ENCODE data around the gene SDHB.

DNA sequence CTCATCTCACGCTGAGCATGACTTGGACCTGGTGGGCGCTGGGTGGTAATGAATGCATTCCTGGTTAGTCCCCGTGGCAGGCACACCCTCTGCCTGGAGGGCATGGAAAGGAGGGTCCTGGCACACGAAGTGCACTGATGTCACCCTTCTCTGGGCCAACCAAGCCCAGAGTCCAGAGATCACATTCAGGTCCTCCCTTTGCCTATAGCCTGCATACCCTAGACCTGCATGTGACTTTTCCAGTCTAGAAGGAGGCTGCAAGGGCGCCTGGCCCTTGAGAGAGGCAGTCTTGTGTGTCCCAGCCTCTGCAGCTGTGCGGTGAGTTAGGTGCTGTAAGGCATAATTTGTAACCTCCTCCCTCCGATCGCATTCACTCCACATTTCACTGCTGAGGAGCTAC is 43.3 kb upstream of the SDHB start:
- TF ChIP-seq CTCF (IDR thresholded peaks at IDR 0.05): no peak
- TF ChIP-seq POLR2AphosphoS5 (IDR thresholded peaks at IDR 0.05; ENCODE audit: low read depth, low read length): no peak
